Upper lobe of left lung (tissue), 4 donors: Measurements from ENCODE around the gene OVAAL.

Experiments
- POLR2AphosphoS5 ChIP-seq, 2 donors: sonication (generic); formaldehyde crosslinking; IDR thresholded peaks; one replicate each; pipeline ENCODE4 v1.5.1; 2017; ENCODE audit warnings: antibody characterized with exemption in 2 of 2
- TF ChIP-seq, protein P1 (sequence below), 6 experiments: fragments of 450-650 bp in 4 of 6; fragments of 200-600 bp in 2 of 6; sonication (generic) in 2 of 6; IDR thresholded peaks; one replicate each; pipeline ENCODE4 v1.5.1; 2016 to 2019; ENCODE audit warnings: antibody characterized with exemption in 6 of 6

DNA sequence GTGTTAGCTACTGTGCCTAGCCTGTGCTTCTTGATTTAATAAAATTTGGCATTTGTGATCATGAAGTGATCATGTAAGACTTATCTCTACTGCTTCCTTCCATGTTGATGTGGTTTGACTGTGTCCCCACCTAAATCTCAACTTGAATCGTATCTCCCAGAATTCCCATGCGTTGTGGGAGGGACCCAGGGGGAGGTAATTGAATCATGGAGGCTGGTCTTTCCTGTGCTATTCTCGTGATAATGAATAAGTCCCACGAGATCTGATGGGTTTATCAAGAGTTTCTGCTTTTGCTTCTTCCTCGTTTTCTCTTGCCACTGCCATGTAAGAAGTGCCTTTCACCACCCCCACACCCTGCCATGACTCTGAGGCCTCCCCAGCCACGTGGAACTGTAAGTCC is at the start of gene OVAAL:
- TF ChIP-seq, protein P1, sequence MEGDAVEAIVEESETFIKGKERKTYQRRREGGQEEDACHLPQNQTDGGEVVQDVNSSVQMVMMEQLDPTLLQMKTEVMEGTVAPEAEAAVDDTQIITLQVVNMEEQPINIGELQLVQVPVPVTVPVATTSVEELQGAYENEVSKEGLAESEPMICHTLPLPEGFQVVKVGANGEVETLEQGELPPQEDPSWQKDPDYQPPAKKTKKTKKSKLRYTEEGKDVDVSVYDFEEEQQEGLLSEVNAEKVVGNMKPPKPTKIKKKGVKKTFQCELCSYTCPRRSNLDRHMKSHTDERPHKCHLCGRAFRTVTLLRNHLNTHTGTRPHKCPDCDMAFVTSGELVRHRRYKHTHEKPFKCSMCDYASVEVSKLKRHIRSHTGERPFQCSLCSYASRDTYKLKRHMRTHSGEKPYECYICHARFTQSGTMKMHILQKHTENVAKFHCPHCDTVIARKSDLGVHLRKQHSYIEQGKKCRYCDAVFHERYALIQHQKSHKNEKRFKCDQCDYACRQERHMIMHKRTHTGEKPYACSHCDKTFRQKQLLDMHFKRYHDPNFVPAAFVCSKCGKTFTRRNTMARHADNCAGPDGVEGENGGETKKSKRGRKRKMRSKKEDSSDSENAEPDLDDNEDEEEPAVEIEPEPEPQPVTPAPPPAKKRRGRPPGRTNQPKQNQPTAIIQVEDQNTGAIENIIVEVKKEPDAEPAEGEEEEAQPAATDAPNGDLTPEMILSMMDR (IDR thresholded peaks at IDR 0.05) = no peak
- TF ChIP-seq POLR2AphosphoS5 (IDR thresholded peaks at IDR 0.05) = no peak
